HepG2 (cell line): Measurements from ENCODE around the gene ID3. TPM values are rescaled to one million over a fixed set of nuclear protein-coding genes. Genes with fewer than 3 reads are reported as not detected.

Source experiments
- ATF2 ChIP-seq: sonication (generic); formaldehyde crosslinking; IDR thresholded peaks from 2 replicates; pipeline ENCODE4 v1.4.0; 2020; ENCODE audit warnings: missing genetic modification reagents
- EP300 ChIP-seq, 3 experiments: sonication (generic) in 1 of 3; formaldehyde crosslinking in 1 of 3; IDR thresholded peaks; 2 replicates each; pipeline versions ENCODE4 v1.5.1 to v1.6.1; 2011 to 2020; ENCODE audit warnings: low read depth in 2 of 3, low read length in 2 of 3, borderline replicate concordance in 1 of 3, improper control_type of control experiment in 1 of 3, mild to moderate bottlenecking in 1 of 3, missing genetic modification reagents in 1 of 3, moderate library complexity in 1 of 3
- GLI4 ChIP-seq: sonication (generic); formaldehyde crosslinking; IDR thresholded peaks from 2 replicates; pipeline ENCODE4 v1.5.1; 2020; ENCODE audit warnings: missing genetic modification reagents, mild to moderate bottlenecking, moderate library complexity, borderline replicate concordance
- HOXA9 ChIP-seq: sonication (generic); formaldehyde crosslinking; IDR thresholded peaks from 2 replicates; pipeline ENCODE4 v1.8.1; 2022; ENCODE audit warnings: missing genetic modification reagents, mild to moderate bottlenecking, moderate library complexity, borderline replicate concordance
- MLLT10 ChIP-seq: sonication (generic); formaldehyde crosslinking; IDR thresholded peaks from 2 replicates; pipeline ENCODE4 v1.4.0; 2020; ENCODE audit warnings: missing genetic modification reagents
- NCOR1 ChIP-seq: fragments of 200-600 bp; sonication (generic); IDR thresholded peaks from 2 replicates; pipeline ENCODE4 v1.7.0; 2017; ENCODE audit warnings: antibody characterized with exemption, low read length, borderline replicate concordance
- PHF8 ChIP-seq: sonication (generic); formaldehyde crosslinking; IDR thresholded peaks from 2 replicates; pipeline ENCODE4 v1.5.0; 2020; ENCODE audit warnings: missing genetic modification reagents
- PRMT3 ChIP-seq: sonication (generic); formaldehyde crosslinking; IDR thresholded peaks from 2 replicates; pipeline ENCODE4 v1.8.1; 2022; ENCODE audit warnings: low read depth, mild to moderate bottlenecking, moderate library complexity, missing genetic modification reagents, borderline replicate concordance
- RCOR2 ChIP-seq: IDR thresholded peaks from 2 replicates; pipeline ENCODE4 v1.6.1; 2016; ENCODE audit warnings: missing biosample characterization, missing genetic modification reagents
- RFX3 ChIP-seq: IDR thresholded peaks from 2 replicates; pipeline ENCODE4 v1.6.1; 2016; ENCODE audit warnings: missing biosample characterization, missing genetic modification reagents
- RXRB ChIP-seq: IDR thresholded peaks from 2 replicates; pipeline ENCODE4 v1.6.1; 2016; ENCODE audit warnings: borderline replicate concordance, missing genetic modification reagents, missing compliant biosample characterization
- SMARCE1 ChIP-seq: fragments of 450-650 bp; IDR thresholded peaks from 2 replicates; pipeline ENCODE4 v1.6.1; 2017; ENCODE audit warnings: borderline replicate concordance
- SMYD3 ChIP-seq: sonication (generic); formaldehyde crosslinking; IDR thresholded peaks from 2 replicates; pipeline ENCODE4 v1.8.1; 2023; ENCODE audit warnings: mild to moderate bottlenecking, missing genetic modification reagents
- SOX6 ChIP-seq, 2 experiments: fragments of 450-650 bp in 1 of 2; sonication (generic) in 1 of 2; formaldehyde crosslinking in 1 of 2; IDR thresholded peaks; 2 replicates each; pipeline versions ENCODE4 v1.4.0 to v1.6.1; 2017 to 2020; ENCODE audit warnings: antibody characterized with exemption in 1 of 2, mild to moderate bottlenecking in 1 of 2, missing genetic modification reagents in 1 of 2
- SP1 ChIP-seq, 2 experiments: fragments of 450-650 bp in 1 of 2; sonication (generic) in 1 of 2; formaldehyde crosslinking in 1 of 2; IDR thresholded peaks; 2 replicates each; pipeline versions ENCODE4 v1.4.0 to v1.6.1; 2016 to 2020; ENCODE audit warnings: missing genetic modification reagents in 1 of 2
- SRSF1 ChIP-seq: fragments of 200-400 bp; formaldehyde crosslinking; optimal IDR thresholded peaks from 2 replicates; pipeline ENCODE3; 2017; ENCODE audit warnings: mild to moderate bottlenecking, low read depth, low read length, moderate library complexity
- SUZ12 ChIP-seq: fragments of 150-350 bp; IDR thresholded peaks from 2 replicates; pipeline ENCODE4 v1.6.1; 2014; ENCODE audit warnings: low read depth, low read length
- TEF ChIP-seq: sonication (generic); formaldehyde crosslinking; IDR thresholded peaks from 2 replicates; pipeline ENCODE4 v1.5.0; 2020; ENCODE audit warnings: missing genetic modification reagents
- THYN1 ChIP-seq: sonication (generic); formaldehyde crosslinking; IDR thresholded peaks from 2 replicates; pipeline ENCODE4 v1.8.1; 2023; ENCODE audit warnings: low read depth, mild to moderate bottlenecking, moderate library complexity, missing genetic modification reagents, borderline replicate concordance
- TSC22D2 ChIP-seq: sonication (generic); formaldehyde crosslinking; IDR thresholded peaks from 2 replicates; pipeline ENCODE4 v1.5.1; 2020; ENCODE audit warnings: missing genetic modification reagents, mild to moderate bottlenecking, borderline replicate concordance
- ZIK1 ChIP-seq: sonication (generic); formaldehyde crosslinking; IDR thresholded peaks from 2 replicates; pipeline ENCODE4 v1.5.0; 2020; ENCODE audit warnings: mild to moderate bottlenecking, low read depth, missing genetic modification reagents, borderline replicate concordance
- ZMYM2 ChIP-seq: sonication (generic); formaldehyde crosslinking; IDR thresholded peaks from 2 replicates; pipeline ENCODE4 v1.8.0; 2022; ENCODE audit warnings: mild to moderate bottlenecking, missing genetic modification reagents
- ZNF292 ChIP-seq: sonication (generic); formaldehyde crosslinking; IDR thresholded peaks from 2 replicates; pipeline ENCODE4 v1.8.1; 2022; ENCODE audit warnings: mild to moderate bottlenecking, low read depth, missing genetic modification reagents, borderline replicate concordance
- ZNF672 ChIP-seq: sonication (generic); formaldehyde crosslinking; IDR thresholded peaks from 2 replicates; pipeline ENCODE4 v1.8.1; 2022; ENCODE audit warnings: missing genetic modification reagents
- polyA plus RNA-seq, 8 experiments: library from polyadenylated mRNA; depleted of rRNA in 3 of 8; stranded (reverse) in 7 of 8; unstranded in 1 of 8; fragments of >200 nt; fragmentation: Illumina TruSeq in 4 of 8; extraction: Trizol in 4 of 8; gene quantifications; 2 replicates each; pipeline versions ENCODE4 v1.2.1 to v1.2.3, GENCODE V29; 2011 to 2016; ENCODE audit warnings: low read depth in 4 of 8, missing spikeins in 1 of 8, mixed read lengths in 1 of 8; ENCODE audit not compliant: insufficient read depth in 1 of 8
- total RNA-seq, 5 experiments: library from RNA; depleted of rRNA; stranded (reverse); fragments of >200 nt; fragmentation: Illumina TruSeq; extraction: Trizol; gene quantifications; 2 replicates each; pipeline ENCODE4 v1.2.3, GENCODE V29; 2016; ENCODE audit warnings: low read depth in 1 of 5

ID3 gene
- total and polyA plus RNA-seq, 2 of the 13 experiments (the other 11 are each of a cell fraction or from before 2014, with no cell fraction given), result 64.8 to 115 TPM

- TF ChIP-seq RFX3 (CRISPR knock-in tag) (no peak), ZIK1 (CRISPR knock-in tag) (no peak; the same call in 1 of the 2 replicates), SOX6 (IDR thresholded peaks at IDR 0.05) (no peak), SOX6 (CRISPR knock-in tag; IDR thresholded peaks at IDR 0.05) (no peak), TSC22D2 (CRISPR knock-in tag) (no peak), SRSF1 (peak; percentile 37), PHF8 (CRISPR knock-in tag) (peak; percentile 62), NCOR1 (no peak), RCOR2 (CRISPR knock-in tag) (no peak), PRMT3 (CRISPR knock-in tag) (no peak), ATF2 (CRISPR knock-in tag) (no peak), SP1 (IDR thresholded peaks at IDR 0.05) (no peak), SP1 (CRISPR knock-in tag; IDR thresholded peaks at IDR 0.05) (peak; percentile 27; the same call in 1 of the 2 replicates), HOXA9 (CRISPR knock-in tag) (no peak), ZNF672 (no peak), THYN1 (CRISPR knock-in tag) (no peak), TEF (CRISPR knock-in tag) (no peak), ZMYM2 (CRISPR knock-in tag) (no peak), EP300 (IDR thresholded peaks at IDR 0.05; ENCODE audit: low read depth in 2 of 2, low read length in 2 of 2) (peak in 1 of 2 experiments; percentile 89; a peak in 2 of 4 replicates), EP300 (CRISPR knock-in tag; IDR thresholded peaks at IDR 0.05; ENCODE audit: borderline replicate concordance) (no peak; the same call in 1 of the 2 replicates), SMARCE1 (no peak), SMYD3 (CRISPR knock-in tag) (peak; percentile 33; the same call in 1 of the 2 replicates), RXRB (no peak), MLLT10 (CRISPR knock-in tag) (no peak), ZNF292 (CRISPR knock-in tag) (peak; percentile 28; the same call in 1 of the 2 replicates), GLI4 (CRISPR knock-in tag) (peak; percentile 80; the same call in 1 of the 2 replicates), SUZ12 (no peak)
These were observed 4.6 kb downstream of the ID3 start (continued) for GRCh38 chr1:23554481-23555269.
